ENCODE measurements around the gene ERBB4.

Gene ERBB4

DNA sequence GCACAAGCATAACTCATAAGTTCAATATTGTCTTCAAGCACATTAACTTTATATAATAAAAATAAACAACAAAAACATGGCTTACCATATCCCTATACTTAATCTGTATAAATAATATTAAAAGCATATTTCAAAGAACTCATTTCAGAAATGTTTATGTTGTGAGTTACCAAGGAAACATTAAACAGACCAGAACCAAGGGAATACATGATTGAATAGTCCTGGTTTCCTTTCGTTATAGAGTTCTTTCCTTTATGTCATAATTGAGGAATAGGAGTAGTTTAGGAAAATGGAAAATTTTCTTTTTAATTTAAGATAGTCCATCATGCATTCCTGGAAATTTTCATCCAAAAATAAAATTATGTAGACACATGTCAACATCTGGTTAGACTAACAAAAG lies 343.0 kb downstream of the ERBB4 start:
- Histone ChIP-seq H3K9ac (ENCODE audit: low read depth, low read length, poor library complexity) (no peak overlapping the region), H3K4me2 (ENCODE audit: insufficient read depth, low read length, poor library complexity, severe bottlenecking) (no peak overlapping the region), H3K79me1 (ENCODE audit: low read depth, low read length) (no peaks in the 10 kb centered on the region), H2AK5ac (ENCODE audit: low read depth, low read length) (no peak overlapping the region), H3K23ac (ENCODE audit: low read depth, low read length, poor library complexity) (no peak overlapping the region), H2BK120ac (ENCODE audit: low read depth, low read length) (no peak overlapping the region), H3K18ac (ENCODE audit: low read length) (no peak overlapping the region), H4K8ac (ENCODE audit: low read depth, low read length) (no peak overlapping the region), H3K4me1 (ENCODE audit: control insufficient read depth in 2 of 2, insufficient read depth in 1 of 2, low read depth in 1 of 2, low read length in 2 of 2) (no peaks in the 10 kb centered on the region), H3K36me3 (replicated peaks in 1 of 2; ENCODE audit: control insufficient read depth in 2 of 2, insufficient read depth in 2 of 2, low read length in 2 of 2) (no peaks in the 10 kb centered on the region), H2BK5ac (ENCODE audit: low read length) (no peak overlapping the region), H3K27ac (replicated peaks; ENCODE audit: low read length) (no peak overlapping the region), H3K27me3 (ENCODE audit: control insufficient read depth in 3 of 3, insufficient read depth in 3 of 3, low read depth in 1 of 3, low read length in 3 of 3) (no peaks in the 10 kb centered on the region), H2BK12ac (ENCODE audit: low read length) (no peak overlapping the region), H3K9me3 (replicated peaks in 1 of 2; ENCODE audit: control insufficient read depth in 2 of 2, insufficient read depth in 1 of 2, low read depth in 1 of 2, low read length in 2 of 2) (no peaks in the 10 kb centered on the region), H2AFZ (ENCODE audit: low read length) (no peak overlapping the region), H4K91ac (ENCODE audit: low read depth, low read length, poor library complexity) (no peak overlapping the region), H3K4ac (ENCODE audit: low read length) (no peak overlapping the region), H3K4me3 (ENCODE audit: low read length in 2 of 2) (no peak overlapping the region), H3K14ac (ENCODE audit: low read length) (no peak overlapping the region), H2BK15ac (ENCODE audit: low read length) (no peak overlapping the region)
- no peak for DNase-seq (ENCODE audit: low spot score)
- no CpG with 5 or more reads among the region's 1 CpG for WGBS, 2 donors (ENCODE audit: extremely low coverage in 2 of 2, insufficient read length in 2 of 2, insufficient replicate concordance in 1 of 2)

- H2BK15ac ChIP-seq (ENCODE audit: low read length): no peak overlapping the region
- H3K18ac ChIP-seq (ENCODE audit: low read length): no peak overlapping the region
- no peak overlapping the region for H3K4me3 ChIP-seq (ENCODE audit: low read length in 2 of 2)
- no peak overlapping the region for H2BK5ac ChIP-seq (ENCODE audit: low read length)
- no peak overlapping the region for H4K8ac ChIP-seq (ENCODE audit: low read depth, low read length)
- no peak overlapping the region for H2AK5ac ChIP-seq (ENCODE audit: low read depth, low read length)
- H2BK12ac ChIP-seq (ENCODE audit: low read length): no peak overlapping the region
- no peak for DNase-seq (ENCODE audit: low spot score)
- no peak overlapping the region for H3K4ac ChIP-seq (ENCODE audit: low read length)
- no peak overlapping the region for H3K27ac ChIP-seq (replicated peaks; ENCODE audit: low read length)
- H3K4me1 ChIP-seq (ENCODE audit: control insufficient read depth in 2 of 2, insufficient read depth in 1 of 2, low read depth in 1 of 2, low read length in 2 of 2): no peaks in the 10 kb centered on the region
- H4K91ac ChIP-seq (ENCODE audit: low read depth, low read length, poor library complexity): no peak overlapping the region
- H3K9ac ChIP-seq (ENCODE audit: low read depth, low read length, poor library complexity): no peak overlapping the region
- no peak overlapping the region for H3K4me2 ChIP-seq (ENCODE audit: insufficient read depth, low read length, poor library complexity, severe bottlenecking)
- H3K9me3 ChIP-seq (replicated peaks in 1 of 2; ENCODE audit: control insufficient read depth in 2 of 2, insufficient read depth in 1 of 2, low read depth in 1 of 2, low read length in 2 of 2): no peaks in the 10 kb centered on the region
- no peak overlapping the region for H2AFZ ChIP-seq (ENCODE audit: low read length)
- no peak overlapping the region for H2BK120ac ChIP-seq (ENCODE audit: low read depth, low read length)
- no peaks in the 10 kb centered on the region for H3K36me3 ChIP-seq (replicated peaks in 1 of 2; ENCODE audit: control insufficient read depth in 2 of 2, insufficient read depth in 2 of 2, low read length in 2 of 2)
- no peaks in the 10 kb centered on the region for H3K27me3 ChIP-seq (ENCODE audit: control insufficient read depth in 3 of 3, insufficient read depth in 3 of 3, low read depth in 1 of 3, low read length in 3 of 3)
- no peak overlapping the region for H3K14ac ChIP-seq (ENCODE audit: low read length)
- H3K23ac ChIP-seq (ENCODE audit: low read depth, low read length, poor library complexity): no peak overlapping the region
- no peaks in the 10 kb centered on the region for H3K79me1 ChIP-seq (ENCODE audit: low read depth, low read length)
Measured at GRCh38 chr2:212194396-212194795, 344.2 kb downstream of the ERBB4 start.

GRCh38 chr2:212193803-212194202 lies 344.8 kb downstream of the ERBB4 start:
- Histone ChIP-seq H3K4me3 (ENCODE audit: low read length in 2 of 2) (no peak overlapping the region), H4K91ac (ENCODE audit: low read depth, low read length, poor library complexity) (no peak overlapping the region), H3K9me3 (replicated peaks in 1 of 2; ENCODE audit: control insufficient read depth in 2 of 2, insufficient read depth in 1 of 2, low read depth in 1 of 2, low read length in 2 of 2) (no peaks in the 10 kb centered on the region), H2BK120ac (ENCODE audit: low read depth, low read length) (no peak overlapping the region), H3K27me3 (ENCODE audit: control insufficient read depth in 3 of 3, insufficient read depth in 3 of 3, low read depth in 1 of 3, low read length in 3 of 3) (no peaks in the 10 kb centered on the region), H2BK12ac (ENCODE audit: low read length) (no peak overlapping the region), H2AK5ac (ENCODE audit: low read depth, low read length) (no peak overlapping the region), H3K79me1 (ENCODE audit: low read depth, low read length) (no peaks in the 10 kb centered on the region), H3K9ac (ENCODE audit: low read depth, low read length, poor library complexity) (no peak overlapping the region), H2BK15ac (ENCODE audit: low read length) (no peak overlapping the region), H2BK5ac (ENCODE audit: low read length) (no peak overlapping the region), H3K4me1 (ENCODE audit: control insufficient read depth in 2 of 2, insufficient read depth in 1 of 2, low read depth in 1 of 2, low read length in 2 of 2) (no peaks in the 10 kb centered on the region), H3K36me3 (replicated peaks in 1 of 2; ENCODE audit: control insufficient read depth in 2 of 2, insufficient read depth in 2 of 2, low read length in 2 of 2) (no peaks in the 10 kb centered on the region), H4K8ac (ENCODE audit: low read depth, low read length) (no peak overlapping the region), H3K14ac (ENCODE audit: low read length) (no peak overlapping the region), H2AFZ (ENCODE audit: low read length) (no peak overlapping the region), H3K4ac (ENCODE audit: low read length) (no peak overlapping the region), H3K27ac (replicated peaks; ENCODE audit: low read length) (no peak overlapping the region), H3K18ac (ENCODE audit: low read length) (no peak overlapping the region), H3K4me2 (ENCODE audit: insufficient read depth, low read length, poor library complexity, severe bottlenecking) (no peak overlapping the region), H3K23ac (ENCODE audit: low read depth, low read length, poor library complexity) (no peak overlapping the region)
- no CpG with 5 or more reads among the region's 1 CpG for WGBS, 2 donors (ENCODE audit: extremely low coverage in 2 of 2, insufficient read length in 2 of 2, insufficient replicate concordance in 1 of 2)
- DNase-seq (ENCODE audit: low spot score): no peak

GRCh38 chr2:212193056-212193455 lies 345.5 kb downstream of the ERBB4 start:
- Histone ChIP-seq H2BK5ac (ENCODE audit: low read length) (no peak overlapping the region), H4K8ac (ENCODE audit: low read depth, low read length) (no peak overlapping the region), H4K91ac (ENCODE audit: low read depth, low read length, poor library complexity) (no peak overlapping the region), H3K4ac (ENCODE audit: low read length) (no peak overlapping the region), H2AFZ (ENCODE audit: low read length) (no peak overlapping the region), H3K4me3 (ENCODE audit: low read length in 2 of 2) (no peak overlapping the region), H3K4me1 (ENCODE audit: control insufficient read depth in 2 of 2, insufficient read depth in 1 of 2, low read depth in 1 of 2, low read length in 2 of 2) (no peaks in the 10 kb centered on the region), H3K23ac (ENCODE audit: low read depth, low read length, poor library complexity) (no peak overlapping the region), H3K9me3 (replicated peaks in 1 of 2; ENCODE audit: control insufficient read depth in 2 of 2, insufficient read depth in 1 of 2, low read depth in 1 of 2, low read length in 2 of 2) (no peaks in the 10 kb centered on the region), H3K36me3 (replicated peaks in 1 of 2; ENCODE audit: control insufficient read depth in 2 of 2, insufficient read depth in 2 of 2, low read length in 2 of 2) (no peaks in the 10 kb centered on the region), H3K27ac (replicated peaks; ENCODE audit: low read length) (no peak overlapping the region), H2BK12ac (ENCODE audit: low read length) (no peak overlapping the region), H2AK5ac (ENCODE audit: low read depth, low read length) (no peak overlapping the region), H3K79me1 (ENCODE audit: low read depth, low read length) (no peaks in the 10 kb centered on the region), H2BK15ac (ENCODE audit: low read length) (no peak overlapping the region), H3K9ac (ENCODE audit: low read depth, low read length, poor library complexity) (no peak overlapping the region), H3K18ac (ENCODE audit: low read length) (no peak overlapping the region), H3K14ac (ENCODE audit: low read length) (no peak overlapping the region), H2BK120ac (ENCODE audit: low read depth, low read length) (no peak overlapping the region), H3K27me3 (ENCODE audit: control insufficient read depth in 3 of 3, insufficient read depth in 3 of 3, low read depth in 1 of 3, low read length in 3 of 3) (no peaks in the 10 kb centered on the region), H3K4me2 (ENCODE audit: insufficient read depth, low read length, poor library complexity, severe bottlenecking) (no peak overlapping the region)
- no peak for DNase-seq (ENCODE audit: low spot score)
- no CpG with 5 or more reads among the region's 1 CpG for WGBS, 2 donors (ENCODE audit: extremely low coverage in 2 of 2, insufficient read length in 2 of 2, insufficient replicate concordance in 1 of 2)

All from neuronal stem cell (in vitro differentiated cells).